Measurements from ENCODE around the gene ASIC4. TPM values are rescaled to one million over a fixed set of nuclear protein-coding genes. Genes with fewer than 3 reads are reported as not detected.
A peak's percentile ranks its signal among the peaks of the same experiment; 100 is the strongest.

The ASIC4 gene, protein sequence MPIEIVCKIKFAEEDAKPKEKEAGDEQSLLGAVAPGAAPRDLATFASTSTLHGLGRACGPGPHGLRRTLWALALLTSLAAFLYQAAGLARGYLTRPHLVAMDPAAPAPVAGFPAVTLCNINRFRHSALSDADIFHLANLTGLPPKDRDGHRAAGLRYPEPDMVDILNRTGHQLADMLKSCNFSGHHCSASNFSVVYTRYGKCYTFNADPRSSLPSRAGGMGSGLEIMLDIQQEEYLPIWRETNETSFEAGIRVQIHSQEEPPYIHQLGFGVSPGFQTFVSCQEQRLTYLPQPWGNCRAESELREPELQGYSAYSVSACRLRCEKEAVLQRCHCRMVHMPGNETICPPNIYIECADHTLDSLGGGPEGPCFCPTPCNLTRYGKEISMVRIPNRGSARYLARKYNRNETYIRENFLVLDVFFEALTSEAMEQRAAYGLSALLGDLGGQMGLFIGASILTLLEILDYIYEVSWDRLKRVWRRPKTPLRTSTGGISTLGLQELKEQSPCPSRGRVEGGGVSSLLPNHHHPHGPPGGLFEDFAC
- total RNA-seq (under 1 TPM in 2 of 6 donors, not detected in 4; 0.04 to 0.09 TPM), polyA plus RNA-seq (under 1 TPM; 0.27 to 0.38 TPM)

DNA sequence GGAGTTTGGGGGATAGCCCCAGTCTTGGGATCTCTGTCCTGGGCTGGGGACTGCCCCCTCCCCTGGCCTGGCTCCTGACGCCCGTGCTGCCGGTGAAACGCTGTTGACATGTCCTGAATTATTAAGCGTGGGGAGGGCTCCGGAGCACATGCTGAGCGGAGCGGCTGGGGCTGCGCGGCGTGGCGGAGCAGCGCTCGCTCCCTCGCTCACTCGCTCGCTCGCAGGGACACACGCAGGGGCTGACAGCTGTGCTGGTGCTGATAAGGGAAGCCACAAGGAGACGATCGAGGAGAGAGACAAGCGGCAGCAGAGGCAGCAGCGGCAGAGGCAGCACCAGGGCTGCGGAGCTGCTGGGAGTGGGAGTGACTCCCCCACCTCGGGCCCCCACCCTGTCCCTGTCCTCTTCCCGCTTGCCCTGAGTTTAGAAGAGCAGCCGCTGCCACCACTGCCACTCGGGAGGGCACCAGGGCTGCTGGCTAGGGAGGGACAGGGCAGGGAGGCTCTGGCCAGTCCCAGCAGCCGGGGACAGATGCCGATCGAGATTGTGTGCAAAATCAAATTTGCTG, at the start of gene ASIC4:
Gene ASIC4 (plus strand): TSS at position 287 of the 566 bp plus-strand sequence. CDS start 243 bp downstream, at position 530.
- intact Hi-C loops (cut with DNase I): no loop called here
- H3K4me3 ChIP-seq: no peak within 1 kb of the TSS
- ATAC-seq (peak in 2 of 4 donors; percentile 9 to 13), FAIRE-seq (no peak), DNase-seq (no peak)
- no peaks in the 10 kb centered on the region for H3K9me3 ChIP-seq
- H3K36me3 ChIP-seq: no peaks in the 10 kb centered on the region
- no peak within 1 kb of the TSS for H3K27ac ChIP-seq
- WGBS, 2 donors: 12 to 17% methylated on average over 30 to 31 of the region's 31 CpGs
- H3K4me1 ChIP-seq: no peaks in the 10 kb centered on the region
- H3K27me3 ChIP-seq: no peaks in the 10 kb centered on the region
- TF ChIP-seq, protein P1, sequence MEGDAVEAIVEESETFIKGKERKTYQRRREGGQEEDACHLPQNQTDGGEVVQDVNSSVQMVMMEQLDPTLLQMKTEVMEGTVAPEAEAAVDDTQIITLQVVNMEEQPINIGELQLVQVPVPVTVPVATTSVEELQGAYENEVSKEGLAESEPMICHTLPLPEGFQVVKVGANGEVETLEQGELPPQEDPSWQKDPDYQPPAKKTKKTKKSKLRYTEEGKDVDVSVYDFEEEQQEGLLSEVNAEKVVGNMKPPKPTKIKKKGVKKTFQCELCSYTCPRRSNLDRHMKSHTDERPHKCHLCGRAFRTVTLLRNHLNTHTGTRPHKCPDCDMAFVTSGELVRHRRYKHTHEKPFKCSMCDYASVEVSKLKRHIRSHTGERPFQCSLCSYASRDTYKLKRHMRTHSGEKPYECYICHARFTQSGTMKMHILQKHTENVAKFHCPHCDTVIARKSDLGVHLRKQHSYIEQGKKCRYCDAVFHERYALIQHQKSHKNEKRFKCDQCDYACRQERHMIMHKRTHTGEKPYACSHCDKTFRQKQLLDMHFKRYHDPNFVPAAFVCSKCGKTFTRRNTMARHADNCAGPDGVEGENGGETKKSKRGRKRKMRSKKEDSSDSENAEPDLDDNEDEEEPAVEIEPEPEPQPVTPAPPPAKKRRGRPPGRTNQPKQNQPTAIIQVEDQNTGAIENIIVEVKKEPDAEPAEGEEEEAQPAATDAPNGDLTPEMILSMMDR (IDR thresholded peaks at IDR 0.05): no peak

DNA sequence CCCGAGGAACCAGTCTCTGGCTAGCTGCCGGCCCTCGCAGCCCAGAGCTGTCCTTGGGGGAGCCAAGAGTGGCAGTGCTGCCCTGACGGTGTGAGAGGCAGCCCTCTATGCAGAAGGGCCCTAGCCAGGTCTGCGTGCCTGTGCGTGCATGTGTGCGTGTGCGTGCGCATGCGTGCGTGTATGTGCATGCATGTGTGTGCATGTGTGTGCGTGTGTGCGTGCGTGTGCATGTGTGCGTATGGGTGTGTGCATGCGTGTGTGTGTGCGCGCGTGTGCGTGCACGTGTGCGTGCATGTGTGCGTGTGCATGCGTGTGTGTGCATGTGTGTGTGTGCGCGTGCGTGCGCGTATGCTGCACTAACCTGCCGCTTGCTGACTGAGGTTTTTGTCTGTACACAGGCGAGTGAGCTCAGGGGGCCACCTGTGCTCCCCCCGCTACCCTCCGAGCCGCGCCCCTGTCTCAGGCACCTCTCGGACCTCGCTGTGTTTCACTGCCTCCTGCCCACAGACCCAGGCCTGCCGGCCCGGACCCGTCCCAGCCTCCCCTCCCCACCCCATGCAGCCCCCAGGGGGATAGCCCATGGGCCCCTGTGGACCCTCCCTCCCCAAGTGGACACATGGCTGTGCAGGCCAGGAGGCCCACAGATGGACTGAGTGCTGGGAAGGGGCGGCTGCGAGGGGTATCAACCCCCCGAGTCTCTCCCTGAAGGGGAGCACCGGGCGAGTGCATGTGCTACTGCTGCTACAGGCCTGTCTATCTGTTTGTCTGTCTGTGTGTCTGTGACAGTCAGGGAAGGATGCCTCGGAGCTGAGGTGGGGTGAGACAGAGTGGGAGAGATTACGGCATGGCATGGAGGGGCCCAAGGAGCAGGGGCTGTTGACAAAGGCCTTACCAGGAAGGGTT, 48.4 kb upstream of the ASIC4 start:
- Histone ChIP-seq H3K27me3 (no peaks in the 10 kb centered on the region), H3K27ac (no peak overlapping the region), H3K36me3 (no peaks in the 10 kb centered on the region), H3K4me1 (no peaks in the 10 kb centered on the region), H3K4me3 (no peak overlapping the region), H3K9me3 (no peaks in the 10 kb centered on the region)
- WGBS, 2 donors: 89 to 90% methylated on average over 43 to 47 of the region's 47 CpGs
- intact Hi-C loops (cut with DNase I): loop anchor here in 2 of 3 donors (5.0 to 10.0 kb wide), 2 partner anchors 66 to 69 kb away; no protein-coding TSS in a partner anchor
- TF ChIP-seq, protein P1 (IDR thresholded peaks at IDR 0.05): no peak
- DNase-seq (peak in 1 of 6 donors; percentile 64), ATAC-seq (no peak), FAIRE-seq (no peak)

DNA sequence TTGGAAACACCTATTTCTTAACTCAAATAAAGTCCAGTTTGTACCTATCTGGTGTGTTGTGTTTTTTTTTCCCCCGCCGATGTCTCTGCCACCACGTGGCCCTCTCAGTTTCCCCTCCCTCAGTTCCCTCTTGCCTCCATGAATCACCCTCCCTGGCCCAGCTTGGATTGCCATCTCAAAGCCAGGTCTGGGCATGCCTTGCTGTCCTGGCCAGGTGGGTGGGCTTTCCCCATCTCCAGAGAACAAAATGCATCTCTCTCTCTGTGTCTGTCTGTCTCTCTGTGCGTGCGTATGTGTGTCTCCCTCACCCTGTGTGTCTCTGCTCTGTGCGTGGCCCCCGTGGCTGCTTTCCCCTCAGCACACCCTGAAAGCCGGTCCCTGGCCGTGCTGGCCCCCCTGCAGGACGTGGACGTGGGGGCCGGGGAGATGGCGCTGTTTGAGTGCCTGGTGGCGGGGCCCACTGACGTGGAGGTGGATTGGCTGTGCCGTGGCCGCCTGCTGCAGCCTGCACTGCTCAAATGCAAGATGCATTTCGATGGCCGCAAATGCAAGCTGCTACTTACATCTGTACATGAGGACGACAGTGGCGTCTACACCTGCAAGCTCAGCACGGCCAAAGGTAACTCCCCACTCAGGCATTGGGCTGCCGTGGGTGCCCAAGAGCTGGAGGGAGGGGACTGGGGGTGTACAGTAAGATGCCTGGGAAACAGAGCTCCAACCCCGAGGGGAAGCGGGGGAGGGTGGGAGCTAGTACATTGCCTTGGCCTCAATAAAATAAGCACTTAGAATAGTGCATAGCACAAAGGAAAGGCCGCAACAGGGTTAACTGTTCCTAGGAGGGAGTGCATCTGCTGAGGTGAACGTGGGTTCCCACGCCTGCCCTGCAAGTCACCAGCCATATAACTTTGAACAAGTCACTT, 47.2 kb upstream of the ASIC4 start:
- Histone ChIP-seq H3K4me1 (no peaks in the 10 kb centered on the region), H3K36me3 (no peaks in the 10 kb centered on the region)
- 78 to 81% methylated on average over 28 of the region's 28 CpGs for WGBS, 2 donors

More for the DNA sequence above, 47.2 kb upstream of the ASIC4 start:
- intact Hi-C loops (cut with DNase I): loop anchor here in 2 of 3 donors (5.0 to 10.0 kb wide), 2 partner anchors 65 to 68 kb away; no protein-coding TSS in a partner anchor
- no peak overlapping the region for H3K4me3 ChIP-seq
- peak in 1 of 6 donors; percentile 31 for DNase-seq
- H3K9me3 ChIP-seq: no peaks in the 10 kb centered on the region
- no peak for ATAC-seq
- TF ChIP-seq, protein P1 (IDR thresholded peaks at IDR 0.05): no peak
- no peak for FAIRE-seq
- H3K27me3 ChIP-seq: no peaks in the 10 kb centered on the region
- no peak overlapping the region for H3K27ac ChIP-seq

Data from pancreas (tissue), 10 donors.